ENCODE data around the gene FADS6. TPM values are rescaled to one million over a fixed set of nuclear protein-coding genes. Genes with fewer than 3 reads are reported as not detected.
A peak's percentile ranks its signal among the peaks of the same experiment; 100 is the strongest.

FADS6 gene
- total and polyA plus RNA-seq, 12 donors: not detected

DNA sequence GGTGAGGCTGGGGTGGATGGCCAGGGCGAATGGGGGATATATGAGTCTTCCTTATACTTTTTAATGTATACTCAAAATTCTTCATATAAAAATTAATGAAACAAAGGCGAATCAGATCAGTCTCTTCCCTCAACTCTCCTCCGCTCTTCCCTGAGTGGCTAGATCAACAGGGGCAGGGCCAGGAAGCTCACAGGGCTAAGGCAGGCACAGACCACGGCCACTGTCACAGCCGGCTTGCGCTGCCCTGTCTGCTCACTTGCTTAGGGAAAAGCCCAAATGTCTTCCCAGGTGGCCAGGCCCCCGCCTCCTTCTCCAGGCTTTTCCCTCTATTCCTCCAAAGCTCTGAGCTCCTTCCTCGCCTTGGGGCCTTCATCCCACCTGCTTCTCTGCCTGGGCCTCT lies 39.8 kb downstream of the FADS6 start:
- WGBS, 2 donors: 82 to 92% methylated on average over 8 of the region's 8 CpGs
- H3K9me3 ChIP-seq: no peaks in the 10 kb centered on the region
- intact Hi-C loops (cut with DNase I): no loop called here
- no peak for ATAC-seq
- TF ChIP-seq, protein P1, sequence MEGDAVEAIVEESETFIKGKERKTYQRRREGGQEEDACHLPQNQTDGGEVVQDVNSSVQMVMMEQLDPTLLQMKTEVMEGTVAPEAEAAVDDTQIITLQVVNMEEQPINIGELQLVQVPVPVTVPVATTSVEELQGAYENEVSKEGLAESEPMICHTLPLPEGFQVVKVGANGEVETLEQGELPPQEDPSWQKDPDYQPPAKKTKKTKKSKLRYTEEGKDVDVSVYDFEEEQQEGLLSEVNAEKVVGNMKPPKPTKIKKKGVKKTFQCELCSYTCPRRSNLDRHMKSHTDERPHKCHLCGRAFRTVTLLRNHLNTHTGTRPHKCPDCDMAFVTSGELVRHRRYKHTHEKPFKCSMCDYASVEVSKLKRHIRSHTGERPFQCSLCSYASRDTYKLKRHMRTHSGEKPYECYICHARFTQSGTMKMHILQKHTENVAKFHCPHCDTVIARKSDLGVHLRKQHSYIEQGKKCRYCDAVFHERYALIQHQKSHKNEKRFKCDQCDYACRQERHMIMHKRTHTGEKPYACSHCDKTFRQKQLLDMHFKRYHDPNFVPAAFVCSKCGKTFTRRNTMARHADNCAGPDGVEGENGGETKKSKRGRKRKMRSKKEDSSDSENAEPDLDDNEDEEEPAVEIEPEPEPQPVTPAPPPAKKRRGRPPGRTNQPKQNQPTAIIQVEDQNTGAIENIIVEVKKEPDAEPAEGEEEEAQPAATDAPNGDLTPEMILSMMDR (IDR thresholded peaks at IDR 0.05): no peak
- H3K4me3 ChIP-seq: no peak overlapping the region
- no peaks in the 10 kb centered on the region for H3K36me3 ChIP-seq
- no peak for DNase-seq
- no peak overlapping the region for H3K27ac ChIP-seq
- H3K4me1 ChIP-seq: peaks cover 0 to 10% (median 0%) of the 10 kb centered on the region in 9 donors
- peaks cover 16 to 89% (median 79%) of the 10 kb centered on the region in 7 donors for H3K27me3 ChIP-seq

DNA sequence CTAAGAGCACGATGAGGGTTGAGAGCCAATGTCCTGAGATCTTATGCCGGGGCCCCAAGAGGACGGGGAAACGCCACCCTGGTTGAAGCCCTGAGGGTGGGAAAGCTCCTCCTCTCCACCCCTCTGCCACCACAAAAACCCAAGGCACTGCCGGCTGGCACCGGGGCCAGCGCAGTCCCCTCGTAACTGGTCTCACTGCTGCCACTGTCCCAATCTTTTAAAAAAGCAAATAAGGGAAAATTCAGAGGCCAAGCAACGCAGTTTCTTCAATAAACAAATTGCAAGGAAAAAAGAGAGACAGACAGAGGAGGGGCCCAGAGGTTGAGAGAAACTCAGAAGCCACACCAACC lies 40.4 kb downstream of the FADS6 start:
- Histone ChIP-seq H3K4me3 (no peak overlapping the region), H3K27ac (no peak overlapping the region), H3K9me3 (no peaks in the 10 kb centered on the region), H3K27me3 (peaks cover 16 to 83% (median 75%) of the 10 kb centered on the region in 7 donors), H3K36me3 (no peaks in the 10 kb centered on the region), H3K4me1 (peaks cover 0 to 10% (median 0%) of the 10 kb centered on the region in 9 donors)
- intact Hi-C loops (cut with DNase I): no loop called here
- DNase-seq (no peak), ATAC-seq (no peak)
- 24 to 31% methylated on average over 9 of the region's 9 CpGs for WGBS, 2 donors
- TF ChIP-seq, protein P1 (IDR thresholded peaks at IDR 0.05): no peak

DNA sequence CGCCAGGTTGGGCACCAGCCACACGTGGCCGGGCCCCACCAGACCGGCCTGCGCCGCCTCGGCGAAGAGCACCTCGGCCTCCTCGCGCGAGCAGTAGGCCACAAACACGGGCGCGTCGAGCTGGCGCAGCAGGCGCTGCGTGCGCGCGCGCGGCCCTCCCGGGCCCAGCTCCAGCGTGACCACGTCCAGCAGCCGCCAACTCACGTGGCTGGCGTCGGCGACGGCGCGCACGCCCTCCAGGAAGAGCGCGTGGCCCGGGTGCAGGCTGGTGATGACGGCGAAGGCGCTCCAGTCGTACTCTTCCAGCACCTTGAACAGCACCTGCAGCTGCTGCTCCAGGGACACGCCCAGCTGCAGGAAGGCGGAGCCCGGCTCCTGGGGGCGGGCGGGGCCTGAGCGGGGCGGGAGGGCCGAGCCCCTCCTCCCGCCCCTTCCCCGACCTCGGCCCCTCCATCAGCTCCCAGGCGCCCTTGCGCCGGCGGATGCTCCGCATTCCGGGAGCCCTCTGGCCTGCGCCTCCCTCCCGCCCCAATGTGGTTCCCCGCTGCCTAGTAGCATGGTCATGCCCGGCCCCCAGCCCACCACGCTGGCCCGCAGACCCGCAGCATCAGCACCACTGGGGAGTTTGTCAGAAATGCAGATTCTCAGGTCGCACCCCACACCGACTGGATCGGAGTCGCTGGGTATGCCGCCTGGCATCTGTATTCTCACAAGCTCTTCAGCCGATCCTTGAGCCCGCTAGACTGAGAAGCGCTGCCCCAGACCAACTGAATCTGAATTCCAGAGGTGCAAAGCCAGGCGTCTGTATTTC lies 41.0 kb downstream of the FADS6 start:
- DNase-seq: no peak

DNA sequence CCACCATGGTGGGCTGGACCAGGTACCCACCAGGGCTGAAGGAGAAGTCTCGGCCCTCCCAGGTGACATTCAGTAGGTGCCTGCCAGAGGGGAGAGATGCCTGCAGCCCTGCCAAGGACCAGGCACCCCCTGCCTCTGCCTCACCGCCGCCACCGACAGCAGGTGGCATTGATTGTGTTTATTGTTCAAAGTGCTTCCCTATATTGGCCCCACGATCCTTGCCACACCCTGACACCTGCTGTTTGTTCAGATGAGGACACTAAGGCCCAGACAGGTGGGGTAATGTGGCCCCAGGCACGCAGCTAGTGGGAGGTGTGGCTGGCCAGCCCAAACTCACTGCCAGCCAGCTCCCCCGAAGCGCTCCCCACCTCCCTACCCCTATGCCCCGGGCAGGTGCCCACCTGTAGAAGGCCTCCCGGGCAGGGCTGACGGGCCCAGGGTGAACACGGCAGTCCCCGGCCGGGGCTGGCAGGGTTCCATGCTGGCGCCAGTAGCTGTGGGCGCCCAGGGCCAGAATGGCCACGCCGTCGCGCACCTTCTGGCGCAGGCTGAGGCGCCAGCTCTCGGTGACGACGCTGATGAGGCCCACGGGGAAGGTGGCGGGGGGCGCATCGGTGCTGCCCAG lies 41.7 kb downstream of the FADS6 start:
- DNase-seq: no peak
- intact Hi-C loops (cut with DNase I): no loop called here
- peaks cover 0 to 10% (median 0%) of the 10 kb centered on the region in 9 donors for H3K4me1 ChIP-seq
- H3K4me3 ChIP-seq: no peak overlapping the region
- peaks cover 16 to 70% (median 65%) of the 10 kb centered on the region in 7 donors for H3K27me3 ChIP-seq
- H3K27ac ChIP-seq: no peak overlapping the region
- TF ChIP-seq, protein P1 (IDR thresholded peaks at IDR 0.05): no peak
- WGBS, 2 donors: 62 to 65% methylated on average over 29 of the region's 29 CpGs
- H3K9me3 ChIP-seq: no peaks in the 10 kb centered on the region
- no peaks in the 10 kb centered on the region for H3K36me3 ChIP-seq
- no peak for ATAC-seq

More for the DNA sequence above, 41.0 kb downstream of the FADS6 start:
- H3K4me3 ChIP-seq: no peak overlapping the region
- no peak overlapping the region for H3K27ac ChIP-seq
- TF ChIP-seq, protein P1 (IDR thresholded peaks at IDR 0.05): no peak
- no peaks in the 10 kb centered on the region for H3K9me3 ChIP-seq
- WGBS, 2 donors: 12 to 14% methylated on average over 70 to 75 of the region's 76 CpGs
- intact Hi-C loops (cut with DNase I): no loop called here
- H3K4me1 ChIP-seq: peaks cover 0 to 10% (median 0%) of the 10 kb centered on the region in 9 donors
- ATAC-seq: peak in 1 of 8 donors; percentile 8
- no peaks in the 10 kb centered on the region for H3K36me3 ChIP-seq
- peaks cover 16 to 77% (median 72%) of the 10 kb centered on the region in 7 donors for H3K27me3 ChIP-seq

All from heart right ventricle (tissue), 16 donors.